ENCODE measurements around the gene HEMK1. TPM values are rescaled to one million over a fixed set of nuclear protein-coding genes. Genes with fewer than 3 reads are reported as not detected.

Gene HEMK1
- total RNA-seq, 1 donor: 8.6 TPM

DNA sequence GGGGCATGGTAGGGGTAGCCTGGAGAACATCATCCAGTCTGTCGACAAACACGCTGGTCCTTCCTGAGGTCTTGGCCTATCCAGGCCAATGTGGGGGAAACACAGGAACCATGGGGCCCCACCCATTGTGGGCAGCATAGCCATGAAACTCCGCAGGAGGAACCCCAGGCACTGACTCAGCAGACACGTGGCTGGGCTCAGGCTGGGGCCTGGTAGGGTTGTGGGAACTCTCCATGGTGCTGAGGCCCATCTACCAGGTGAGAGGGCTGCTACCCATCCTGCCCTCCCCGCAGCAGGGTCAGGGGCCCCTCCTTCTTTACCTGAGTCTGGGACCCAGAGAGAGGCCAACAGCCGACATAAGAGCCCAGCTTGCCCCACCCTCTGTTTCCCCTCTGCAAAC is 43.3 kb upstream of the HEMK1 start:
- TF ChIP-seq, protein P1, sequence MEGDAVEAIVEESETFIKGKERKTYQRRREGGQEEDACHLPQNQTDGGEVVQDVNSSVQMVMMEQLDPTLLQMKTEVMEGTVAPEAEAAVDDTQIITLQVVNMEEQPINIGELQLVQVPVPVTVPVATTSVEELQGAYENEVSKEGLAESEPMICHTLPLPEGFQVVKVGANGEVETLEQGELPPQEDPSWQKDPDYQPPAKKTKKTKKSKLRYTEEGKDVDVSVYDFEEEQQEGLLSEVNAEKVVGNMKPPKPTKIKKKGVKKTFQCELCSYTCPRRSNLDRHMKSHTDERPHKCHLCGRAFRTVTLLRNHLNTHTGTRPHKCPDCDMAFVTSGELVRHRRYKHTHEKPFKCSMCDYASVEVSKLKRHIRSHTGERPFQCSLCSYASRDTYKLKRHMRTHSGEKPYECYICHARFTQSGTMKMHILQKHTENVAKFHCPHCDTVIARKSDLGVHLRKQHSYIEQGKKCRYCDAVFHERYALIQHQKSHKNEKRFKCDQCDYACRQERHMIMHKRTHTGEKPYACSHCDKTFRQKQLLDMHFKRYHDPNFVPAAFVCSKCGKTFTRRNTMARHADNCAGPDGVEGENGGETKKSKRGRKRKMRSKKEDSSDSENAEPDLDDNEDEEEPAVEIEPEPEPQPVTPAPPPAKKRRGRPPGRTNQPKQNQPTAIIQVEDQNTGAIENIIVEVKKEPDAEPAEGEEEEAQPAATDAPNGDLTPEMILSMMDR (IDR thresholded peaks at IDR 0.05; ENCODE audit: insufficient read depth, low read depth, low read length): no peak
- H3K4me3 ChIP-seq (ENCODE audit: low read depth, low read length): no peak overlapping the region
- DNase-seq (ENCODE audit: low read depth): peak; percentile 43

GRCh38 chr3:50530001-50530970 is 39.0 kb upstream of the HEMK1 start:
- H3K4me3 ChIP-seq (ENCODE audit: low read depth, low read length): no peak overlapping the region
- TF ChIP-seq, protein P1 (IDR thresholded peaks at IDR 0.05; ENCODE audit: insufficient read depth, low read depth, low read length): no peak
- DNase-seq (ENCODE audit: low read depth): no peak

- TF ChIP-seq, protein P1 (IDR thresholded peaks at IDR 0.05; ENCODE audit: insufficient read depth, low read depth, low read length): no peak
- H3K4me3 ChIP-seq (ENCODE audit: low read depth, low read length): no peak overlapping the region
- no peak for DNase-seq (ENCODE audit: low read depth)
Observed at GRCh38 chr3:50531201-50531600, 38.1 kb upstream of the HEMK1 start.

DNA sequence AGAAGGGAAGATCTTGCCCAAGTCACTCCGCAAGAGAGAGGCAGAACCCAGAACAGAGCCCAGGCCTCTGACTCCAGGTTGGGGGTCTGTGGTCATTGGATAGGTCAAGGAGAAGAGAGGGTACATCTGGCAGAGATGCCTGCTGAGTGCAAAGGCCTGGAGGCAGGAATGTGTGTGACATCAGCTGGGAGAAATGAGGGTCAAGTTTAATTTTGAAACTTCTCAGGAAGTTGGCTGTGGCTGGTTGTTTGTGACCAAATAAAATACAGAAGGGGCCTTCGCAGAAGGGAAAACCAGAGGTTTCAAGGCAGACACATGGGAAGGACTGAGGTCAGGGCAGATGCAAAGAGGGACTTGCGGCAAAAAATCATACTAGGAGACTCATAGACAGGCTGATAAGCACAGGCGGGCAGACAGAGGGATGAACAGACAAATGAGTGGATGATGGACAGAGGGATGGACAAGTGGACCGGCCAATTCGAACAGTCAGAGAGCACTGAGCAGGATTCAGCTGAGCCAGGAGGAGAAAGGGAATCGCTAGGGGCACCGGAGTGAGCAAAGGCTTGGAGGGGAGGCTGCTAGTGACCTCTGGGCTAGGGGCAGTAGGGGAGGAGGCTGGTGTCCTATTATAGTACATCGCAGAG is 37.1 kb upstream of the HEMK1 start:
- TF ChIP-seq, protein P1 (IDR thresholded peaks at IDR 0.05; ENCODE audit: insufficient read depth, low read depth, low read length): peak; percentile 11
- no peak for DNase-seq (ENCODE audit: low read depth)
- no peak overlapping the region for H3K4me3 ChIP-seq (ENCODE audit: low read depth, low read length)

GRCh38 chr3:50533316-50533715 is 36.0 kb upstream of the HEMK1 start:
- H3K4me3 ChIP-seq (ENCODE audit: low read depth, low read length): no peak overlapping the region
- TF ChIP-seq, protein P1 (IDR thresholded peaks at IDR 0.05; ENCODE audit: insufficient read depth, low read depth, low read length): no peak
- no peak for DNase-seq (ENCODE audit: low read depth)

DNA sequence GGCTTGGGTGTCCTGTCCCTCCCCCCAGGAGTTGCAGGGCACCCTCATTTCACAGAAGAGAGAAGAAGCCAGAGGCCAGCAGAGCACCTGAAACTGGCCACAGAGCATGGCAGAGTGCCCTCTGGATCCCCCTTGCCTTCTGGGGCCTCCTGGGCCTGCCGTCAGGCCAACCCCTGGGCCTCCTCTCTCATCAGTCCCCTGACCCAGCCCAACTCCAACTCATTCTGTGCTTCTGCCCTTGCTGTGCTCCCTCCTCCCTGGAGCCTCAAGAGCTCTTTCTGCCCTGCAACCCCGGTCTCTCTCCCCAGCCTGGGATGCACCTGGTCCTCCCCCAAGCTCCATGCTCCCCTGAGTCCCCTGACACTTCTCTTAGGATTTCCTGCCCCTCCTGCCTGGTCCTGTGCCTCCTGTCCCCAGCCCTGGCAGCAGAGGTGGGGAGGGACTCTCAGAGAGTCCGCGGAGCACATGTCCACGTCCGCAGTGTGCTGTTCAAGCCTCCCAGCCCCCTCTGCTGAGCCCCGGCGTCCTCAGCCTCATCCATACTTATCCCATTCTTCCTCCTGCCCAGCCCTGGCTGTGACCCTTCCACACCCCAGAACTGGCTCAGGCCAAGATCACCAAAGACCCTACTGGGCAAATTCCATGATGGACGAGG is 35.4 kb upstream of the HEMK1 start:
- TF ChIP-seq, protein P1 (IDR thresholded peaks at IDR 0.05; ENCODE audit: insufficient read depth, low read depth, low read length): no peak
- DNase-seq (ENCODE audit: low read depth): no peak
- no peak overlapping the region for H3K4me3 ChIP-seq (ENCODE audit: low read depth, low read length)

Measured in fibroblast of villous mesenchyme (primary cell).